ENCODE data around the gene MTUS2. TPM values are rescaled to one million over a fixed set of nuclear protein-coding genes. Genes with fewer than 3 reads are reported as not detected.

Gene MTUS2
- total and polyA plus RNA-seq, 2 donors (not counting 3 experiments of a cell fraction or from before 2014, with no cell fraction given) = not detected

DNA sequence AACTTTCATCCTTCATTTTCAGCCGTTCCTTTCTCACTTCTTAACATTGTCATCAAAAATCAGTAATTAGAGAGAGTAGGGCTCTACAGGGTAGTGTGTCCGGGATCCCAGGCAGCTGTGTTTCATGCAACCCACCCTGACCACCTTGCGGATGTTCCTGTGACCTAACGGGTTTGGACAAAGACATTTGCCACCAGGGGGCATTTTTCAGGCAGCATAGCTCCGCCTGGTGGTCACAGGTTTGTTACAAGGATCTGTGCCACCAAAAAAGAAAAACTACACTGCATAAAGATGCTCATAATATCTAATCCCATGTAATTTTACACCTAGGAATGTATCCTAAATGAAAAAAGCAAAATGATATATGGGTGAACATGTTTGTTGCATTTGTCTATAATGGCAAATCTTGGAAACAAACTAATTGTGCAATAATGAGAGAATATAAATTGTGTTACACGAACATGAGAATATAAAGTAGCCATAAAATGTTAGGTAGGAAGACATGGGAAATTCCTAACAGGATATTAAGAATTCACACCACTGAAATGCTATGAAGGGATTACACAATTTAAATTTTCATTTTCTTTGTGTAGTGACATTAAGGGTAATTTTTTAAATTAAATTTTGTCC lies 652.3 kb downstream of the MTUS2 start:
- intact Hi-C loops (cut with micrococcal nuclease) = loop anchor here (1.0 kb wide), 1 partner anchor 236 kb away; no protein-coding TSS in a partner anchor

More for the DNA sequence above, 652.3 kb downstream of the MTUS2 start:
- ChIA-PET CTCF (interaction anchor here (0.6 to 3.4 kb wide), 28 partner anchors 8 to 643 kb away, joined by 3 to 50 read pairs (median 4); no protein-coding TSS in a partner anchor), POLR2A (interaction anchor here (0.6 kb wide), 1 partner anchor 1187 kb away, joined by 3 read pairs; no protein-coding TSS in a partner anchor)
- Histone ChIP-seq H3K4me1 (ENCODE audit: control insufficient read depth, extremely low read depth, insufficient read depth, low read length) (no peaks in the 10 kb centered on the region), H2AFZ (ENCODE audit: low read depth, low read length) (no peak overlapping the region), H3K9me3 (replicated peaks; ENCODE audit: control insufficient read depth, insufficient read depth, low read length) (no peaks in the 10 kb centered on the region), H3K36me3 (ENCODE audit: control insufficient read depth in 2 of 2, extremely low read depth in 1 of 2, insufficient read depth in 2 of 2, low read length in 2 of 2) (no peaks in the 10 kb centered on the region), H3K9me1 (replicated peaks; ENCODE audit: control insufficient read depth, extremely low read depth, insufficient read depth, low read length) (no peaks in the 10 kb centered on the region), H4K20me1 (replicated peaks; ENCODE audit: control insufficient read depth, extremely low read depth, insufficient read depth, low read length) (no peaks in the 10 kb centered on the region), H3K79me2 (ENCODE audit: control insufficient read depth, insufficient read depth, low read length) (no peaks in the 10 kb centered on the region), H3K27me3 (ENCODE audit: control insufficient read depth in 2 of 2, insufficient read depth in 2 of 2, low read length in 2 of 2) (peaks cover 6 to 17% of the 10 kb centered on the region in 2 experiments), H3K9ac (replicated peaks; ENCODE audit: extremely low read depth, insufficient read depth, low read length) (no peak overlapping the region), H3K4me3 (replicated peaks in 1 of 3; ENCODE audit: insufficient read depth in 1 of 3, low read depth in 1 of 3, low read length in 3 of 3) (no peak overlapping the region), H3K4me2 (ENCODE audit: insufficient read depth, low read length) (no peak overlapping the region), H3K27ac (ENCODE audit: insufficient read depth, low read depth, low read length) (no peak overlapping the region)
- dilution Hi-C loops (cut with MboI; ENCODE audit: extremely low pct_ligation_motif_present, low sequenced_read_pairs) = loop anchor here (25.0 kb wide), 1 partner anchor 240 kb away; no protein-coding TSS in a partner anchor
- TF ChIP-seq, protein P1, sequence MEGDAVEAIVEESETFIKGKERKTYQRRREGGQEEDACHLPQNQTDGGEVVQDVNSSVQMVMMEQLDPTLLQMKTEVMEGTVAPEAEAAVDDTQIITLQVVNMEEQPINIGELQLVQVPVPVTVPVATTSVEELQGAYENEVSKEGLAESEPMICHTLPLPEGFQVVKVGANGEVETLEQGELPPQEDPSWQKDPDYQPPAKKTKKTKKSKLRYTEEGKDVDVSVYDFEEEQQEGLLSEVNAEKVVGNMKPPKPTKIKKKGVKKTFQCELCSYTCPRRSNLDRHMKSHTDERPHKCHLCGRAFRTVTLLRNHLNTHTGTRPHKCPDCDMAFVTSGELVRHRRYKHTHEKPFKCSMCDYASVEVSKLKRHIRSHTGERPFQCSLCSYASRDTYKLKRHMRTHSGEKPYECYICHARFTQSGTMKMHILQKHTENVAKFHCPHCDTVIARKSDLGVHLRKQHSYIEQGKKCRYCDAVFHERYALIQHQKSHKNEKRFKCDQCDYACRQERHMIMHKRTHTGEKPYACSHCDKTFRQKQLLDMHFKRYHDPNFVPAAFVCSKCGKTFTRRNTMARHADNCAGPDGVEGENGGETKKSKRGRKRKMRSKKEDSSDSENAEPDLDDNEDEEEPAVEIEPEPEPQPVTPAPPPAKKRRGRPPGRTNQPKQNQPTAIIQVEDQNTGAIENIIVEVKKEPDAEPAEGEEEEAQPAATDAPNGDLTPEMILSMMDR (IDR thresholded peaks at IDR 0.05; ENCODE audit: extremely low read depth in 1 of 2, insufficient read depth in 1 of 2, low read depth in 1 of 2, low read length in 2 of 2) = peak; percentile 96 to 98
- TF ChIP-seq, protein P2, sequence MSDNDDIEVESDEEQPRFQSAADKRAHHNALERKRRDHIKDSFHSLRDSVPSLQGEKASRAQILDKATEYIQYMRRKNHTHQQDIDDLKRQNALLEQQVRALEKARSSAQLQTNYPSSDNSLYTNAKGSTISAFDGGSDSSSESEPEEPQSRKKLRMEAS (IDR thresholded peaks at IDR 0.05; ENCODE audit: insufficient read depth, insufficient read length) = no peak
- BruUV-seq (replicated peaks) = no TSS peak
- peak; percentile 68 for FAIRE-seq
- peak; percentile 57 for DNase-seq (ENCODE audit: low read depth, low spot score)
